K562 (cell line): Measurements from ENCODE around the gene TMEM114. TPM values are rescaled to one million over a fixed set of nuclear protein-coding genes. Genes with fewer than 3 reads are reported as not detected.
A peak's percentile ranks its signal among the peaks of the same experiment; 100 is the strongest.

Experiments used
- ATAC-seq: fragments of 200-7000 bp; cut with Tn5 transposase; 3 replicates; pipeline ENCODE4 v1.9.1; 2020; ENCODE audit warnings: moderate library complexity
- BruUV-seq: library from RNA; stranded (reverse); fragments of 400-500 nt; replicated peaks from 2 replicates; lab custom pipeline; 2021; lab: Mats Ljungman, UMichigan
- CTCF ChIA-PET: fragments of 300-600 bp; formaldehyde crosslinking; extraction: SDS; loops from one replicate; lab custom pipeline; 2021; ENCODE audit warnings: low intra/inter-chr PET ratio; lab: Yijun Ruan, JAX
- POLR2A ChIA-PET: fragments of 300-600, 350-650 bp; sonication (Branson Sonifier 250); formaldehyde crosslinking; extraction: SDS; loops from one replicate; lab custom pipeline; 2021; ENCODE audit warnings: antibody characterized with exemption, inconsistent platforms; lab: Yijun Ruan, JAX
- DNase-seq, 4 experiments: peaks; one replicate each; pipeline versions ENCODE4 v3.0.0 to v3.0.0-alpha.2; 2011 to 2018; ENCODE audit warnings: low spot score in 3 of 4, mixed read lengths in 3 of 4; ENCODE audit errors: extremely low read depth in 1 of 4
- FAIRE-seq: peaks from 2 replicates; lab custom pipeline; 2011; peaks lifted over from hg19 to GRCh38; lab: Jason Lieb, UNC
- H2AFZ ChIP-seq: 2 replicates; pipeline ENCODE4 v1.6.0; 2011; ENCODE audit warnings: low read depth, low read length, control low read depth, inconsistent platforms
- H3K27ac ChIP-seq: fragments of 200-600 bp; 3 replicates; pipeline ENCODE4 v1.8.0; 2011; ENCODE audit warnings: low read depth, mild to moderate bottlenecking, control low read depth, inconsistent platforms, low read length, moderate library complexity, mixed read lengths; ENCODE audit errors: extremely low read depth
- H3K27me3 ChIP-seq, 2 experiments: fragments of 300-600 bp in 1 of 2; 2 replicates in 1 of 2; 3 replicates in 1 of 2; pipeline versions ENCODE4 v1.6.0 to v1.8.0; 2011; ENCODE audit warnings: inconsistent platforms in 2 of 2, low read length in 2 of 2, mild to moderate bottlenecking in 1 of 2, mixed read lengths in 1 of 2, moderate library complexity in 1 of 2; ENCODE audit not compliant: control insufficient read depth in 2 of 2, insufficient read depth in 2 of 2
- H3K36me3 ChIP-seq: fragments of 300-600 bp; 3 replicates; pipeline ENCODE4 v1.8.0; 2011; ENCODE audit warnings: mild to moderate bottlenecking, low read length, inconsistent platforms; ENCODE audit not compliant: control insufficient read depth, insufficient read depth
- H3K4me1 ChIP-seq, 2 experiments: fragments of 200-600 bp in 1 of 2; replicated peaks in 1 of 2; 2 replicates in 1 of 2; 3 replicates in 1 of 2; pipeline versions ENCODE4 v1.5.1 to v1.8.0; 2011; ENCODE audit warnings: inconsistent platforms in 2 of 2, low read length in 2 of 2, mild to moderate bottlenecking in 1 of 2, mixed read lengths in 1 of 2, moderate library complexity in 1 of 2; ENCODE audit not compliant: control insufficient read depth in 2 of 2, insufficient read depth in 2 of 2
- H3K4me2 ChIP-seq: 2 replicates; pipeline ENCODE4 v1.6.1; 2011; ENCODE audit warnings: low read length, control low read depth, inconsistent platforms, mixed read lengths; ENCODE audit not compliant: insufficient read depth
- H3K4me3 ChIP-seq: fragments of 200-600 bp; sonication (generic), shearing (Covaris generic); 2 replicates; pipeline ENCODE4 v1.5.1; 2016; ENCODE audit warnings: control low read depth, inconsistent platforms
- H3K79me2 ChIP-seq: fragments of 200-600 bp; 3 replicates; pipeline ENCODE4 v1.8.0; 2011; ENCODE audit warnings: low read length, inconsistent platforms; ENCODE audit not compliant: control insufficient read depth, insufficient read depth
- H3K9ac ChIP-seq, 2 experiments: 2 replicates each; pipeline versions ENCODE4 v1.6.0 to v1.6.1; 2011; ENCODE audit warnings: low read depth in 2 of 2, low read length in 2 of 2, control low read depth in 1 of 2, inconsistent platforms in 1 of 2, mild to moderate bottlenecking in 1 of 2, mixed read lengths in 1 of 2; ENCODE audit not compliant: insufficient read depth in 1 of 2
- H3K9me1 ChIP-seq: one replicate; pipeline ENCODE4 v1.6.0; 2011; ENCODE audit warnings: inconsistent platforms, mild to moderate bottlenecking, low read length, moderate library complexity; ENCODE audit not compliant: control insufficient read depth, insufficient read depth
- H3K9me3 ChIP-seq: replicated peaks from 2 replicates; pipeline ENCODE4 v1.5.1; 2011; ENCODE audit warnings: low read depth, low read length, inconsistent platforms; ENCODE audit not compliant: control insufficient read depth, insufficient read depth
- H4K20me1 ChIP-seq: replicated peaks from 2 replicates; pipeline ENCODE4 v1.6.1; 2011; ENCODE audit warnings: low read length, inconsistent platforms, mixed read lengths; ENCODE audit not compliant: control insufficient read depth, insufficient read depth
- EHMT2 ChIP-seq: fragments of 450-650 bp; IDR thresholded peaks from 2 replicates; pipeline ENCODE4 v1.6.1; 2018; ENCODE audit warnings: antibody characterized with exemption
- ETS2 ChIP-seq: IDR thresholded peaks from 2 replicates; pipeline ENCODE4 v1.6.1; 2016; ENCODE audit warnings: borderline replicate concordance, missing genetic modification characterization, mild to moderate bottlenecking, moderate library complexity, missing compliant biosample characterization; ENCODE audit not compliant: poor library complexity, severe bottlenecking
- STAT5B ChIP-seq: fragments of 250-450 bp; sonication (Bioruptor Pico); IDR thresholded peaks from 2 replicates; pipeline ENCODE4 v1.8.0; 2021; ENCODE audit warnings: mild to moderate bottlenecking, inconsistent platforms
- WGBS: fragments of 100-300 bp; shearing (Covaris generic); methylation state at CpG from one replicate; pipeline ENCODE4 v1.1.6; 2016; ENCODE audit warnings: low coverage, mixed read lengths; ENCODE audit not compliant: insufficient coverage; ENCODE audit errors: missing lambda C conversion rate; 5-methylcytosine and 5-hydroxymethylcytosine counted together
- in situ Hi-C: fragments of 300-500 bp; cut with MboI; formaldehyde crosslinking; loops from 4 replicates; pipeline ENCODE4 v1.15.0; 2018; ENCODE audit warnings: inconsistent platforms, mixed read lengths
- intact Hi-C: fragments of 100-400 bp; cut with micrococcal nuclease; formaldehyde crosslinking; loops from 2 replicates; pipeline ENCODE4 v1.14.2; 2022
- polyA plus RNA-seq, 8 experiments: library from polyadenylated mRNA; depleted of rRNA in 4 of 8; stranded (reverse) in 5 of 8; unstranded in 3 of 8; fragments of >200 nt; fragmentation: Nextera tagmentation in 2 of 8; fragmentation: Illumina TruSeq in 1 of 8; extraction: Ambion mirVana in 2 of 8; extraction: Trizol in 1 of 8; gene quantifications; 2 replicates each; pipeline versions ENCODE4 v1.2.1 to v1.2.3, GENCODE V29; 2011 to 2014; ENCODE audit warnings: inconsistent platforms in 1 of 8, missing spikeins in 1 of 8
- total RNA-seq, 7 experiments: library from RNA; depleted of rRNA in 6 of 7; stranded (reverse); fragments of >200 nt in 6 of 7; fragmentation: Illumina TruSeq in 2 of 7; extraction: Trizol in 2 of 7; gene quantifications; 2 replicates each; pipeline versions ENCODE4 v1.2.1 to v1.2.3, GENCODE V29; 2011 to 2021; ENCODE audit warnings: low replicate concordance in 1 of 7

The TMEM114 gene
- total and polyA plus RNA-seq, 9 of the 15 experiments (the other 6 are each of a cell fraction or from before 2014, with no cell fraction given) = not detected

GRCh38 chr16:8590811-8591210 is 500 bp upstream of the TMEM114 start:
- 0% methylated on average over 3 of the region's 3 CpGs for WGBS
- Histone ChIP-seq H3K36me3 (no peaks in the 10 kb centered on the region), H3K9me3 (no peaks in the 10 kb centered on the region), H3K9ac (no peak overlapping the region), H2AFZ (no peak overlapping the region), H3K4me3 (no peak overlapping the region), H3K27me3 (peaks cover 12 to 26% of the 10 kb centered on the region in 2 experiments; a peak in 4 of 5 replicates), H3K4me1 (peaks cover 4 to 6% of the 10 kb centered on the region in 2 experiments; a peak in 2 of 5 replicates), H3K4me2 (no peak overlapping the region), H3K79me2 (no peaks in the 10 kb centered on the region), H3K27ac (no peak overlapping the region), H3K9me1 (no peaks in the 10 kb centered on the region), H4K20me1 (no peaks in the 10 kb centered on the region)
- peak; percentile 30; the same call in 1 of the 2 replicates for TF ChIP-seq EHMT2
- TF ChIP-seq STAT5B (CRISPR knock-in tag) = no peak
- ChIA-PET CTCF (no interaction called here), POLR2A (no interaction called here)
- intact Hi-C loops (no loop called here), in situ Hi-C loops (no loop called here)
- FAIRE-seq (no peak), ATAC-seq (no peak), DNase-seq (no peak)
- BruUV-seq = no TSS peak

GRCh38 chr16:8589057-8589899 is 1.0 kb downstream of the TMEM114 start:
- intact Hi-C loops (no loop called here), in situ Hi-C loops (no loop called here)
- Histone ChIP-seq H3K9me3 (0 out of 2 replicates have a peak, but pooled peaks cover 2% of the 10 kb centered on the region), H3K27ac (no peak overlapping the region), H3K27me3 (peaks cover 12 to 26% of the 10 kb centered on the region in 2 experiments; a peak in 4 of 5 replicates), H3K9ac (no peak overlapping the region), H2AFZ (no peak overlapping the region), H3K4me2 (no peak overlapping the region), H3K79me2 (no peaks in the 10 kb centered on the region), H3K4me3 (no peak overlapping the region), H3K9me1 (no peaks in the 10 kb centered on the region), H3K36me3 (no peaks in the 10 kb centered on the region), H4K20me1 (no peaks in the 10 kb centered on the region), H3K4me1 (peaks cover 4 to 6% of the 10 kb centered on the region in 2 experiments; a peak in 2 of 5 replicates)
- ChIA-PET POLR2A (interaction anchor here (0.7 kb wide), 1 partner anchor 33 kb away, joined by 4 read pairs; no protein-coding TSS in a partner anchor), CTCF (no interaction called here)
- no peak for TF ChIP-seq ETS2
- DNase-seq = no peak
- ATAC-seq = no peak
- FAIRE-seq = no peak
- no TSS peak for BruUV-seq
- WGBS = 19% methylated on average over 48 of the region's 64 CpGs
